Activated effector memory CD4-positive, alpha-beta T cell treated with Interleukin-2 at 50 U/mL for 16 hours (primary cell): Measurements from ENCODE around the gene NKAIN2.

Experiments used
- DNase-seq: peaks from one replicate; pipeline ENCODE4 v3.0.0-alpha.2; 2020

Gene NKAIN2

DNA sequence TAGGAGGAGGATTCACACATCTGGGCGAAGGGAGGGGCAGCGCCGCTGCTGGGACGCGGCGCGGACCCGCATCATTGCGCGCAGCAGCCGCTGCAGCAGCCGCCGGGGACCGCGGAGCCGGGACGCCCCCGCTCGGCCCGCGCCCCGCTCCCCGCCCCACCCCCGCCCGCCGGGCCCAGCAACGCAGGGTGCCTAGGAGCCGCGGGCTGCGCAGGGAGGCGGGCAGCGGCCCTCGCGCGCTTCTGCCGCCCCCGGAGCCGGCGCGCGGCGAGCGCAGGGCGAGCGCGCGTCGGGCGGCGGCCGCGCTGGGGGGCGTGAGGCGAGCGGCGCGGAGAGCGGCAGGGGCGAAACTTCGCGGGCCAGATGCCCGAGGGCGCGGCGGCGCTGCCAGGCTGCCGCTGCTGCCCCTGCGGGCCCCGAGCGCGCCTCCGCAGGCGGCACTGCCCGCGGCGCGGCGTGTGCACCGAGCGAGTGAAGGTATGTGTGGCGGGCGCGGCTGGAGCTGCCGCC lies at the start of gene NKAIN2:
NKAIN2 (plus strand) TSS at position 362 of the 510 bp plus-strand sequence.
- no peak for DNase-seq

- no peak for DNase-seq
Observed at GRCh38 chr6:123759472-123759871, 44.2 kb upstream of the NKAIN2 start.

GRCh38 chr6:123763904-123764303 lies 39.8 kb upstream of the NKAIN2 start:
- DNase-seq = no peak

DNA sequence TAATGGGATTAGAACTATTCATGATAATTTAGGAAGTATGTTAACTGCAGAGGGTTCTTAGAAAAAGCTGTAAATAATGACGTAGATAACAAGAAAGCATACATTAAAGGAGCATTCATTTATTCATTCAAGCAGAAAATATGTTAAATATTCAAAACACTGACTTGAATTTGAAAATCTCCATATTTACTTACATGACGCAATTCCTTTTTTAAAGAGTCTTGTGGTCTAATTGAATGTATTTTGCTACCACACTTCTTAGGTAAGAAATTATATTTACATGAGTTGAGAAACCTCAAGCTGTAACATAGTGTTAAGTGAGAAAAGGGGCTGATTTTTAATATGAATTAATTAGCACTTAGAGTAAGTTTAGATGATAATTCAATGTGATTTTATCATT lies 38.9 kb upstream of the NKAIN2 start:
- DNase-seq = no peak

GRCh38 chr6:123768921-123769320 lies 34.7 kb upstream of the NKAIN2 start:
- no peak for DNase-seq

GRCh38 chr6:123769431-123769830 lies 34.2 kb upstream of the NKAIN2 start:
- DNase-seq = no peak

DNA sequence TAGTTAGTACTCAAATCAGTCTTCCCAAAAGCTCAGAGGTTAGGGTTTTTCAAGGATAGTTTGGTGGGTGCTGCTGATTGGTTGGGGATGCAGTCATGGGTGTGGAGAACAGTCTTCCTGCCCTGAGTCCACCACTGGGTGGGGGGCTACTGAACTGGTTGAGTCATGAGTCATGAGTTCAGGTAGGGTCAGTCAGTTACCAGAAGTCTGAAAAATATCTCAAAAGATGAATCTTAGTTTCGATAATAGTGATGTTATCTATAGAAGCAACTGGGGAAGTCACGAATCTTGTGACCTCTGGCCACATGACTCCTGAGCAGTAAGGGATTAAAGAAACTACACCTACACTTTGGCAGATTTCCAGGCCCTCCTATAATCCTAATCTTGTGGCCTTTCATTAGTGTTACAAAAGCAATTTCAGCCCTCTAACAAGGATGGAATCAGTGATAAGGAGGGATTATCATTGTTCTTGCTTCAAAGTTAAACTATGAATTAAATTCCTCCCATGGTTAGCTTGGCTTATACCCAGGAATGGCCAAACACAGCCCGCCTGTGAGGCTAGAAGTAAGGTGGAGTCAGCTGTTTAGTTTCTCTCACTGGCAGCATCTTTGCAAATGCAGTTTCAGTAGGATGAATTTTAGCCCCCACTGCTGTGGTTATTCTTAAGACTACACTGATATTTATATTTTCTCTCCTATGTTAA lies 33.3 kb upstream of the NKAIN2 start:
- no peak for DNase-seq

DNA sequence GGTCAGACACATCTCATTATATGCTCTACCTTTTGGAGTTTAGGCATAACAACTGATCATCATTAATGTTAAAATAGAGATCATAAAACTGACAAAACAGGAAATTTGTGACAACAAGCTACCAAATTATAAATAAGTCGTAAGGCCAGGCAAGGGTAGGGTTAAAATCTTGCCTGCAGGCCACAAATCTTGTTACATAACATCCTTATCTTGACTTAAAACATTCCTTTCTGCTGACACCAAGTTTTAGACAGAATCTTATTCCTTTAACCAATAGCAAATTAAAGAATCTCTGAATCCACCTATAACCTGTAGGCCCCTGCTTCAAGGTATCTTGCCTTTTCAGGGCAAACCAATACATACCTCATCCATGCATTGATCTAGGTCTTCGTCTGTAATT lies 32.5 kb upstream of the NKAIN2 start:
- DNase-seq = no peak

- DNase-seq = no peak
Observed at GRCh38 chr6:123777563-123777962, 26.1 kb upstream of the NKAIN2 start.

- no peak for DNase-seq
Observed at GRCh38 chr6:123780021-123780420, 23.6 kb upstream of the NKAIN2 start.

- DNase-seq = no peak
Observed at GRCh38 chr6:123784330-123784729, 19.3 kb upstream of the NKAIN2 start.

- no peak for DNase-seq
Observed at GRCh38 chr6:123785039-123785438, 18.6 kb upstream of the NKAIN2 start.

- DNase-seq = no peak
Observed at GRCh38 chr6:123788319-123788718, 15.3 kb upstream of the NKAIN2 start.

DNA sequence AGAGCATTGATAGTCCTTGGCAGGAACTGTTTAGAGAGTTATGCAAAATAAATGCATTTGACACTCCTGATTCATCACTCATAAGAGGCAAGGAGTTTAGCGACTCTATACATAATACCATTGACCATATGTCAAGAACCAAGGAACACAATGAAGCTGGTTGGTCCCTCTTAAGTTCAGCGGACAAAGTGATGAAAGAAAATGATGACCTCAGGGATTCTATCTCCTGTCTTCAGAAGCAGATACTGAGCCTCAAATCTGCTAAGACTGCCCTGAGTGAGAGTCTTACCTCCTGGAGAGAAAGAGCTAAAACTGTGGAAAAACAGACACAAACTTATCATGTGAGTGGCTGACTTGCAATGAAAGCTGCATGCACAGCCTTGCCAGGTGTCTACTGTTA lies 9.5 kb upstream of the NKAIN2 start:
- DNase-seq = no peak

GRCh38 chr6:123794799-123795198 lies 8.9 kb upstream of the NKAIN2 start:
- DNase-seq = no peak

DNA sequence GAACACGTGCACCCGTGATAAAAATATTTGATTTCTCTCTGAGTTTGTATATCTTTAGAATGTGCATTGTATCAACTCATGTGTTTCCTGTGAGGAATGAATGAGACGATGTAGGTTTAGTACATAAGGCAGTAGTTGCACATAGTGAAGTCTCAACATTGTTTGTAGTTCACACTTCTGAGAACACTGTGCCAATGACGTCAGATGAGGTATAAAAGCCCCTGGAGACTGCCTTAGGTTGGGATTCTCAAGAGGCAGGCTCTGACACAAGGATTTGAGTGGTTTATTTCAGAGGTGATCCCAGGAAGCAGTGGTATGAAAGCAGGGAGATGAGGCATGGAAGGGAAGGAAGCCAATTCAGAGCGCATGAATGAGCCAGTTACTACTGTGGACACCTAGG lies 2.6 kb upstream of the NKAIN2 start:
- DNase-seq = no peak

DNA sequence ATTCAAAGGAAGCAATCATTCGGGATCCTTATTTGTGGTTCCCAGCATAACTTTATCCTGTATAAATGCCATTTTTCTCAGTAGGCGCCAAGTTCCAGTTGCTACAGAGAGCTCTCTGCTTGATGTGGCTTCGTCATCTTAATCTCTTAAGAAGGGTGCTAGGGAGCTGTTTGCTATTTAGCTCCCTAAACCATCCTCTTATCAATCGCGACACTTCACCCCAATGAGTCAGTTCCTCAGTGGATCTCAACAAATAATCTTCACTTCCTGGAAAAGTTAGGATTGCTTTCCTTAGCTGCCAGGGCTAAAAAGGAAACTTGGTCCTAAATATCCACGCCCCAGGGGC lies 1.3 kb upstream of the NKAIN2 start:
- no peak for DNase-seq

DNA sequence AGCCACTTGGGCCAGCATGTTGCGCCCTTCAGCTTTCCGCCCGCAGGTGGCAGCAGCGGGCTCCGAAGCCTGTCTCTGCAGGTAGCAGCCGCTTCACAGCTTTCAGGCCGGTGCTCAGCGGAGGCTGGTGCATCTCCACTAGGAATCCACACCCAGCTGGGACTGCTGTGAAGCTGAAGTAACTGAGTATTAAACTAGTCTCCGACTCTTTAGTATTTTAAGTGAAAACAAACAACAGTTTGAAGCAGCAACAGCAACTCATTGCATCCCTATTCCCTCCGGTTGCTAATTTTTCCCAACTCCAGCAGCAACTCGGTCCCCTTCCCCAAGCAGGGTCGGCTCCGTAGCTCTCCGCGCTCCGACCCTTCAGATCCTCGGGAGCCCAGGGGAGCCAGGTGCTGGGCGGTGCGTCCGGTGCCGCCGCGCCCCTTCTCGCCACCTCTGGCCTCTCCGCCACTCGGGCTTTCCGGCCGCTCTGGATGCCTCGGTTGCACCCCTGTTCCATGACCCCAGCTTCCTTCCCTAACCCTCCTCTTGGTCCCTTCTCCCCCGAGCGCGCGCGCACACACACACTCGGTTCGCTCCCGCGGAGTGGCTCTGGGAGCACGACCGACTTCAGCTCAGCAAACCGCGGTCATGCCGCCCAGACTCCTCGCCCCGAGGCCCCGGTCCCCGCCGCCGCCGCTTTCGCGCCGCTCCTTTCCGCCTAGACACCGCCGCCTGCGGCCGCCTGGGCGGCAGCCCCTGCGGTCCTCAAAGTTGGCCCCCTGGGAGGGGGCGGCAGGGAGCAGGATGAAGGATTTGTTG lies 765 bp upstream of the NKAIN2 start:
- peak; percentile 14 for DNase-seq

DNA sequence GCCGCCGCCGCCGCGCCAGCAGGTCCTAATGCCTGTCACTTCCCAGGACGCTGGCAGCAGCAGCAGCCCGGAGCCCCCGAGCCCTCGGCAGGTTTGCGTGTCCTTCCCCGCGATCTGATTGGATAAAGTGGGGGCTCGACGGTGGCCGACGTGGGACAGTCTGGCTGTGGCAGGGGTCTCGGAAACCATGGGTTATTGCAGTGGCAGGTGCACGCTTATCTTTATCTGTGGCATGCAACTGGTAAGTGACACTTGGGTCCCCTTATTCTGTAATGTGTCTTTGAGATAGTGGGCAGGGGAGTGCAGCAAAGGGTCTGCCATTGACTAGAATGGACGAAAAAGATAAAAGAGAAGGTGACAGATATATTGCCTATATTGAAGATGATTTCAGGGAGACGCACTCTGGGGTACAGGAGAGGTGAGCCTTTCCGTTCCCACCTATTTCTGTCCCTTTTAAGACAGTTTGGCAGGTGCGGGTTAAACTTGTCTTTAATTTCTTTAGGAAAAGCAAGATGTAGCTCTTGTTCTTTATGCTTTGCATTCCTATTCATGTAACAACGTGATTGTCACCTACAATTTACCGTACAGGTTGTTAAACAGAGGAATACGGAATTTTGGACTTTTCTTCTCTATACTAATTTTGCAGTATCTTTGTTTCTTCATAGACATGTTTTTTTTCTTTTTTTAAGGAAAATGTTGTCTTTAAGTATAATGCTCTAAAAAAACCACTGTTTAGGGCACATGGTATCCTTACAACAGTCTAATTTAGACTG lies 535 bp downstream of the NKAIN2 start:
- DNase-seq = no peak

GRCh38 chr6:123804787-123805540 lies 1.3 kb downstream of the NKAIN2 start:
- DNase-seq = no peak

DNA sequence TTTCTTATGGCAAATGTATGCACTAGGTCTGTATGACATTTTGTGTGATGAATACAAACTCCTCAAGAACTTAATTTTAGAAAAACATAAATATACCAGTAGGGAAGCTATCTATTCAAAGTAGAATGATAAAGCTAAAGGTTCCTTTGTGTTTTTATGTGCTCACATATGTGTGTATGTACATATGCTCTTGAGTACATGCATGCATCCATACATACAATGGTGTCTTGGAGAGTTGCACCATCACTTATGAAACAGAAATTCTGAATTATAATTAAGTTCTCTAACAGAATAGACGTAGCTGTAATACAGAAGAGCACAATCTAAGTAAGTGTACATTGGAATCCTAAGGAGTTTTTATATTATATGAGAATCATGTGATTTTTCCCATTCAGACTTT lies 2.3 kb downstream of the NKAIN2 start:
- no peak for DNase-seq

DNA sequence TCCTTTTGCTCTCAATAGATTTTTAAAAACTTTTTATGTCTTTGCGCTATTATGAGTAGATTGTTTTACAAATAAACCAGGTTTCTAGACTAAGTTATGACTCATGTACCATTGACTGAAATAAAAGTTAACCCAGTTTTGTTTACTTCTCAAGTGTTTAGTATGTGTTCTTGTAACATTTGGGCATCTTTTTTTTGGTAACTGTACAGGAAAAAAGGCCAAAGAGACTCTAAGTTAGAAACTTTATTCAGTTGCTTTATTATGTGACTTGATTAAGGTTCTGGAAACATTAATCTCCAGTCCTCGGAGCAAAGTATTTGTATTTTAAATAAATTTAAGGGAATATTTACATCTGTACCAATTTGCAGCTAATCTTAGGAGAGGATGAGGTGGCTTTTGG lies 2.9 kb downstream of the NKAIN2 start:
- no peak for DNase-seq

DNA sequence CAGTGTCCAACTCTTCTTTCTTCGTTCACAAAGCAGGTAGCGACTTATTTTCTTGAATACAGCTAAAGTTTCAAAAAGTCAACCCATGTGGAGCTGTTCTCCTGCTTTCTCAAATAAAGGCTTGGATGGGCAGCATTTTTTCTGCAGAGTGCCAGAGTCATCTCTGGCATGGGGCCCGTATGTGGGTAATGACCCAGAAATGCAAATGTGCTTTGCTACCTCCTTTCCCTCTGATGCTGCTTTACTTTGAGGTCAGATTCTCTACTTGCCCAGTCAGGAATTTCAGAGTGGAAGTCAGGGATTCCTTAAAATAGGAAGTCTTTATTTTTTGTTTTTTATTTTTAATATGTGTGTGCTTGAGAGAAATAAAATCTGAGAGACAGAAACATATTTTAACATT lies 4.9 kb downstream of the NKAIN2 start:
- no peak for DNase-seq
